Measurements from ENCODE around the gene WT1. TPM values are rescaled to one million over a fixed set of nuclear protein-coding genes. Genes with fewer than 3 reads are reported as not detected.

The WT1 gene
- total RNA-seq, 2 donors from 2014 or later: not detected

DNA sequence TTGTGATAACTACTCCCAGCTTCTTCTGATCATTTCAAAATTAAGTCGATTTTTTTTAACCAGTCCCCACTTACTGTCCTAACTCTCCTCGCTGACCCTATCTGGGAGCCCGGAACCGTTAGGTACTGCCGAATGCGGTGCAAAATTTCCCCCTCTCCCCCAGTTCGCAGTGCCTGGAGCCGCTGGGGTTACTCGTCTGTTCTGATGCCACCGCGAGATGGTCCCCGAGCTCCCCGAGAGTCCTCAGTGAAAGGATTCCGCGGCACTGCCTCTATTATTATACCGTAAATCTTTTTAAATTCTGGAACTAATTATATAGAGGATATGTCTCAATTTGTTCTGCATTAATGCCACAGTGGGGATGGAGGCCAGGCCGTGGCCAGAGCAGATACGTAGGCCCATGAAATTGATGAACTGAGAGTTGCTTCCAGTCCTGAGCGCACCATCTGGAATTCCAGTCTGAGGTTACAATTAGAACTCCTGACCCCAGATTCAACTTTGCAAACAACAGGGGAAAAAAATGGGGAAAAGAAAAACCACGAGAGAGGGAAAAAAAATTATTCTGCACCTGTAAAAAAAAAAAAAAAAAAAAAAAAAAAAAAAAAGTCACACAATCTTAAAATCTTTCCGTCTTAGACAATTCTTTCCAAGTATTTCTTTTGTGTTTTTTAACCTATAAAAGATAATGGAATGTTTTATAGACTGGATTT is 4.3 kb upstream of the WT1 start:
- no peak for DNase-seq
- ATAC-seq: no peak
- intact Hi-C loops (cut with DNase I, micrococcal nuclease): no loop called here

DNA sequence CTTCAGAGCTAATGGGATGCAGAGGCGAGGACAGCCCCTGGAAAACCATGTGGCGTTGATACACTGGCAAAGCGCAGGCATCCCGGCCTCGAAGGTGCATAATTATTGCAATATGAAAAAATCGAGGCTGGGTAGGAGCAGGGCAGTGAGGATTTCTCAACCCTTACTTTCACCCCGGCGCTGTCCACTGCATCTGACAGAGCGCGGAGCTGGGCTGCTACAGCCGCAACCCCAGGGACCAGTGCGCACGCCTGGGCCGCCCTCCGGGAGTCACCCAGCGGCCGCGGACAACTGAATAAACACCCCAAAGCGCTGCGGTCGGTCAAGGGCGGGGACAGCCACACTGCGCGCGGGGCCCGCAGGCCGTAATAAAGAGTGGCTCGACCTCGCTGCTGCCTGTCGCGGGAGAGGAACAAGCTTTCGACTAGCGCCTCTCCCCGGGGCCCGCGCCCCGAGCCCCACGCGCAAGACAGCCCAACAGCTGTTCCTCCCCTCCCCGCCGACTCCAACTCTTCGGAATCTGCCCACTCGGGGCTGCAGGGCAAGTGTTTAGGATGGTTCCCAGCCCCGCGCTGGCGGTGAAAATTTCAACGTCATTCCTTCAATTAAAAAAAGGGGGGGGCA is 3.6 kb upstream of the WT1 start:
- ATAC-seq (no peak), DNase-seq (no peak)
- intact Hi-C loops (cut with DNase I, micrococcal nuclease): no loop called here

DNA sequence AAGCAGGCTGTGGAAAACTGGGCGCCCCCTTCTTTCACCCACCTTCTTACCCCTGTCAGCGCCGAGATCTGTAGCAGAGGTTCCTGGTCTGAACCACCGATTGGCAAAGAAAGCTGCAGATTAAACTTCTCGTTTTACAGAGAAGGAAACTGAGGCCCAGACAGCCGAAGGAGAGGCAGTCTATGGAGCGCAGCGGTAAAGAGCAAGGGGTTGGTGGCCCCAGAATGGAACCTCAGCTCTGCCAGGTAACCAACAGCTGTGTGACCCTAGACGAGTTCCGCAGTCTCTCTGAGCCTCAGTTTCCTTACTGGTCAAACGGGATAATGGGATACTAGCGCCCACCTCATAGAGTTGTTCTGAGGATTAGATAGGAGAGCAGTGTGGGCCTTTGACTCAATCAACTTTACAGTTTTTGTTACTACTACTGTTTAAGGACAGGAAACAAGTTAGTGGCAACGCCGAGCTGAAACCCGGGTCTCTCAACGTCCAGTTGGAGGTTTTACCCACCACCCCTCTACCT is 3.1 kb upstream of the WT1 start:
- ATAC-seq: no peak
- no peak for DNase-seq
- intact Hi-C loops (cut with DNase I, micrococcal nuclease): no loop called here

DNA sequence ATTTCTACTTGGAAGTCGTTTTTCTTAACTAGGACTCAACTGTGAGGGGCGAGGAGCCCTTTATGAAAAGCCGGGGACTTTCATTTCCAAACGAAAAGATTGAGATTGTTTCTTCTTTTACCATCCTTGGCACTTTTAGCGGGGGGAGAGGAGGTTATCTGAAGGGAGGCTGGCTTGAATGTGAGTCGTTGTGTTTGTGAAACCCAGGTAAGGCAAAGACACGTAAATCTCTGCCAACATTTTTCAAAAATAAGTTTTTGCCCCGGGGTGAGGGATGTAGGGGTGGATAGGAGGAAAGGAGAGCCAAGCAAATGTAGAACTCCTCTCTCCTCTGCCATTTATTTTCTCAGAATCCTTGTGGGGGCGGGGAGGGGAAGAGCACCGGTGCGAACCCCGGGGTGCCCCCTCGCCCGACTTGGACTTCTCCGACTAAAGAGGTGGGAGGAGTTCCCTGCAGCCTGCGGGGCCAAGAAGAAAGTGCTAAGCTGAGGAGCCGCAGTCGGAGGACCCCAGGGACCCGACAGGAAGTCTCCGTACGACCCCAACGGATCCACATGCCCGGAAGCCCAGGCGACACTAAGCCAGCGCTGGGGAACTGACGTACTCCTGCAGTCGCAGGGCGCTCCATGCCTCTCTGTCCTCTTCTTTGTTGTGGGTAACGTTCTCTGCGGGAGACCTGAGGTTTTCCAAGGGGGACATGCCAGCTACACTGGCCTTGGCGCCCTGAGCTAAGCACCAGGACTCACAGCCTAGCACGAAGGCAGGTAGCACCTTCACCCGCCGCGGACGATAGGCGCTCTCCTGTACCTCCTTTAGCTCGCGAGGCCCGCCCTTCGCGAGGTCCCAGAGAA is 2.4 kb upstream of the WT1 start:
- DNase-seq: no peak
- intact Hi-C loops (cut with DNase I, micrococcal nuclease): no loop called here

DNA sequence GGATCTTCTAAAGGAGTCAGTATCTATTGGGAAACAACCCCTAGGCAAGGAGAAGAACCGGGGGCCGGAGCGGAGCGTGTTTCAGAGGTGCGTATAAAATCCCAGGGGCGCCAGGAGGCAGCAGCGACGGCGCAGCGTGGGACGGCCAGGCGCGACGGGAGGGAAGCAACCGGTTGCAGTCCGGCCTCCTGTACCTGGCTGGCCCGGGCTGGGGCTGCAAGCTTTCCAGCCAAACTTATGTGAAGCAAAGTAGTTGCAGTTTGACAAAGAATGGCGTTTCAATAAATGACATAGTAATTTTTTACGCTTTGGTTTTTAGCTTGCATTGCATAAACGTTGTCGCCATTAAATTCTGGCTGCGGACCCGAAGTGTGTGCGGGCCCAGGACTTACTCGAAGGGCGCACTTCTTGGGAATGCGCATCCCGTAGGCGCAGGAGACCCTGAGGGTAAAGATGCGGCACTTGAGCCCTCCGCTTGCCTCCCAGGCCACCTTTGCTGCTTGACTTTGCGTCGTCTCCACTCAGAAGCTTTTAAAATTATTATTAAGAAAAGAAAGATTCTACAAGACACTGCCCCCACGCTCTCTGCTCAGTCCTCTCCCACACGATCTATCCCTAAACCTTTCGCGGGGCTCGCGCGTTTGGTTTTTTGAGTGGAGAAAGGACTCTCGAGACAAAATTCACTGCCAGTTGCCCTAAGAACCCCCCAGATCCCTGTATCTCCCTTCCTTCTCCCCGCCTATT is 1.6 kb upstream of the WT1 start:
- no peak for ATAC-seq
- no peak for DNase-seq
- intact Hi-C loops (cut with DNase I, micrococcal nuclease): no loop called here

More for the DNA sequence above, 2.4 kb upstream of the WT1 start:
- ATAC-seq: no peak

DNA sequence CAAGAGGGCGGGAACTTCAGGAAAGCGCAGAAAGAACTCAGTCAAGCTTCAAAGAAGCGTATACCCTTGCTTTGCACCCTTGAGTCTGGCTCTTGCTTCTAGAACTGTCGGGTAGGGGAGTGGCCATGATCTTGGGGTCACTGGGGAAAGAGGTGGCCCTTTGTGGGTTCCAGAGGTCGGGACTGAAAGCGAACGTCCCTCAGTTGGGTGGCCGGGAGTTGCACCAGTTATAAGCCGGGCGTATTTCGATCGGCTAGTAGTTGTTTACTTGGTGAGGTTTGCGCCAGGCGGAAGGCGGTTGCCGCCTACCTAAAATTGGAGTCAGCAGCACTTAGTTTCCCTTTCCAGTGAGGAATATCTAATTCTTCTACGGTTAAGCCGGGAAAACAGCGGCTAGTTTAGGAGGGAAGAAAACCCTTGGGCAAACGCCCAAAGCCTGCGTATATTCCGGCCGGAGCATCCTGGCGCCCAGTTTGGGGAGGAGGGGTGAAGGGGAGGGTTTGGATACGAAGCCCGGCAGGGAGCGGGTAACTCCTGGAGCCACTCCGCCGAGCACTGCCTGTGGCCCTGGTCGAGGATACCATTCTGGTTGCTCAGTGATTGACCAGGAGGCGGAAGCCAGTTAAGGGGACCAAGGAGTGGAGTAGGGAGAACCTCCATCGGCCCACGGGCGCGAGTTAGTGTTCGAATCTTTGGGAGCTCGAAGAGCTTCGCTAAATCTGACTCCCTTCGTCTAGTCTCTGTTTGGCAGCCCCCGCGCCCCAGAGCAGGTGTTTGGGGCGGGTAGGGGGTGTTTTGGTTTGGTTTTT is 807 bp upstream of the WT1 start:
- ATAC-seq (no peak), DNase-seq (no peak)
- intact Hi-C loops (cut with DNase I, micrococcal nuclease): no loop called here

DNA sequence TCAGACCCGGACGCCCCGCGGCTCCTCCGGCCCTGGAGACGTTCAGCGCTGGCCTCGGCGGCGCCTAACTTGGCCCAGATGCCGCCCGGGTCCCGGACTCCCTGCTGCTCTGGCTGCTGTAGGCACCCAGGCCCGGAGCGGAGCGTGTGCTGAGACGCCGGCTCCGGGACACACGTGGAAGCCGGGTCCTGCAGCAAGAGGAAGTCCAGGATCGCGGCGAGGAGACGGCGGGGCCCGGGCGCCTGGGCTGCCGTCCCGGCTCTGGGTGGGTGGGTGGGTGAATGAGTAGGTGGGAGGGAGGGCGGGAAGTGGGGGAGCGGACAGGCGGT is 223 bp downstream of the WT1 start:
- DNase-seq (no peak), ATAC-seq (no peak)
- intact Hi-C loops (cut with DNase I, micrococcal nuclease): no loop called here

DNA sequence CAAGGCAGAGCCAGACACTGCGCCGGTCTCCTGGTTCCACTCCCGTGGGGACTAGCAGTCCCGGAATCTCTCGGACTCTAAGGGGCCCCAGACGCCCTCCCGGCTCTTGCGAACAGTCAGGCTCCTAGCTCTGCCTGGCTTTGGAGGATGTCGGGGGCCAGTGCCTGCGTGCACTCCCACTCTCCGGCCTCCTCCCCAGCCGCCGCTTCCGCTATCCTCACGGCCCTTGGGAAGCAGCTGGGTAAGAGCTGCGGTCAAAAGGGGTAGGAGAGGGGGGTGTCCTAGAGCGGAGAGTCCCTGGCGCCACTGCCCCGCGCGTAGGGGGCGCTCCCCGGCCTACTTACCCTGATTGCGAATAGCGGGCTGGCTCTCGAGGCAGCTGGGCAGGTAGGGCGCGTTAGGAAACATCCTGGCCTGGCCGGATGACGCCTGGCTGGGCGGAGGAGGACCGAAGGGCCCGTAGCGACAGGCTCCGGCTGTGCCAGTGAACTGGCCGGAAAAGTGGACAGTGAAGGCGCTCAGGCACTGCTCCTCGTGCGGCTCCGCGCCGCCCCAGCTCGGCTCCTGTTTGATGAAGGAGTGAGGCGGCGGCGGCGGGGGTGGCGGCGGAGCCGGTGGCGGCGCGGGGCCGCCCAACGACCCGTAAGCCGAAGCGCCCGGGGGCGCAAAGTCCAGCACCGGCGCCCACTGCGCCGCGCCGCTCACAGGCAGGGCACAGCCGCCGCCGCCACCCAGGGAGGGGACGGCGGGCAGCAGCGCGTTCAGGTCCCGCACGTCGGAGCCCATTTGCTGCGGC is 785 bp downstream of the WT1 start:
- peak; percentile 26 for ATAC-seq
- DNase-seq: no peak
- intact Hi-C loops (cut with DNase I, micrococcal nuclease): no loop called here

DNA sequence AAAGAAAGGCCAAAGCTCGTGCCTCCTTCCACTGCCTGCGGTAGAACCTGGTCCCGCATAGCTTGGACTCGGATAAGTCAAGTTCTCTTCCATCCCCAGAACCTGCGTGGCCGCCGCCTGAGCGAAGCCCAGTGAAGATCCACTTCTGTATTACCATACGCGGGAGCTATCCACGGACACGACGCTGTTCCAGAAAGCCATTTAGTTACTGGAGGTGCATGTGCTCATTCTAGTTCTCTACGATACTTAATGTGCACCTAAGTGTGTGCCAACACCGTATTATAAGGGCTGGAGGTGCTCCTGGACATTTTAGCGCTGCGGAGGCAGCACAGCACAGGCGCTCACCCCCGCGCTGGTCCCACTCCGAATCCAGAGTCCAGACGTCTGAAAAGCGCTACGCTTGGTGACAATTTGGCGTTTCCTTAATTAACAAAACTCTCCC is 1.4 kb downstream of the WT1 start:
- no peak for ATAC-seq
- DNase-seq: no peak
- intact Hi-C loops (cut with DNase I, micrococcal nuclease): no loop called here

DNA sequence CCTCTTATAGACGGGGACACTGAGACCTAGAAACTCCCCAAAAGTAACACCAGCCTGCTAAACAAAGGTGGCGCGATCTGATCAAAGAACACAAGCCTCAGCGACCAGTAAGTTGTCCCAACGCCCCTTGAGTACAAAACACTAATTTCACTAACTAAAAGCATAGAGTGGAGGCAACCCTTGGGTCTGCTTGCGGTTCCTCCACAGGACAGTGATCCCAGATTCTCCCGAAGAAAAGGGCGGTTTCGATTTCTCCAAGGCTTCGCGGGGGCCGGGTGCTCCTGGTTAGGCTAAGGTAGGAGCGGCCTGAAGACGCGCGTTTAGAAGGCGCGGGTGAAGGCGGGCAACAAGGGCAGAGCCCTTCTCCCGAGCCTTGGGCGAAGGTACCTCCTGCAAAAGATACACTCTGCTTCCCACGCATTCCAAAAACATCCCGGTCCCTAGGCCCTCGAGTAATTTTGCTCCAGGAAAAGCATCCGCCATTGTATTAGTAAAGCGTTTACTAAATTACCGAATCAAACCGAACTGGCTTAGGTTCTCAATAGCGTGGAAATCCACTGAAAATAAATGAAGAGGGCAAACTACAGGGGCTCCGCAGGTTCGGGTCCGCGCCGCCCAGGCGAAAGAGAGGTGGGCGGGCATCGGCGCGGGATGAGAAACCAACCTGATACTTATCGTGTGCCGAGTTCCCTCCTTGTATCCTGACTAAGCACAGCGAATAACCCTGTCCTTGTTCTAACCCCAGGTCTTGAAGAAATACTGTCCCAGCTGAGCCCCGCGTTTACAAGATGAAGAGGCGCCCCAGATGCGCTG is 2.0 kb downstream of the WT1 start:
- ATAC-seq (no peak), DNase-seq (no peak)
- intact Hi-C loops (cut with DNase I, micrococcal nuclease): no loop called here

DNA sequence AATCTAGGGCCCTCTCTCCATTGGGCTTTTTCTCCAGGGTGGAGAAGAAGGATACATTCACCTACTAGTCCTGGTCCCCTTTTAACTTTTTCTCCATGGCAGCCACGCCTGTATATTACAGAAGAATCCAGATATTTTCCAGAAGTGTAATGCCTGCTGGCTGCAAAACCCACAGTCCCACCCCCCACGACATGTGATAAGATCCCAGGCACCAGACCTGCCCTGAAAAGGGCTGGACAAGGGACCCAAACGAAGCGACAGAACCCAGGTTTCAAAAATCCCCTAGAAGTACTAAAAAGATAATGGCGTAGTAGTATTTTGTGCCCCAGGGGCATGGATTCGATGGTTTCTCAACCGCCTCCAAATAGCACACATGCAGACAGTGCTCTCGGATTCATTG is 2.8 kb downstream of the WT1 start:
- ATAC-seq: no peak

DNA sequence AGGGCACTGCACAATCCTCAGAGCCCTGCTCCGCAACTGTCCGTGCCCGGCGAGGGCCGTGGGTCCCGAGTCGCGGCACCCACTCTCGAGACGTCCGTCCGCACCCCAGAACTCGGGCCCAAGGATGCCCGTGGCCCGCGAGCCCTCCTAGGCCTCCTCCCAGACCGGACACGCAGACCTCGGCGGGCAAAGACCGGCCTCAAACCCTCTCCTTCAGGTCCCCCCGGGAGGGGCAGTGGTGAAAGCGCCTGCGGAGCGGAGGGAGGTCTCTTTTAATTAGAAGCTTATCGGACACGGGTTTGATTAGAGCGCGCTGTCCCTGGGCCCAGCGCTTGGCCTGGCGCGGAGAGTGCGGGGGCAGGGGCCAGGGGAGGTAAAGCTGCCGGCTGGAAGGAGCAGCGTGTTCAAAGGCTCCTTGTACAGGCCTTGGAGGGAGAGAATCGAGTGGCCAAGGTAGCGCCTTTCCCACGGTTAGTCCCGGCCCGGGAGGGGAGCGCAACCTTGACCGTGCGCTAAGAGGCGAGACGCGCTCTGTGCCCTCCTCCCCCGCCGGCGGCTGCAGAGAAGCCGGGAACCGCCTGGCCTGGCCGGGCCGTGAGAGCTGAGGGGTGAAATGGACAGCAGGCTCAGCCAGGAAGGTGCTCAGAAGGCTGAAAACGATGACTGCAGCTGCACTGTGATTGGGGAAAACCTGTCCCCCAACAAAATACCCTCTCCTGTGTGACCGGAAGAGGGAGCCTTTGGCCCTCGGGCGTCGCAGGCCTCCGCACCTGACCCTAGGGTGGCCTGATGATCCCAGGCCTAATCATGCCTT is 4.6 kb downstream of the WT1 start:
- DNase-seq (no peak), ATAC-seq (peak; percentile 59)
- intact Hi-C loops (cut with DNase I, micrococcal nuclease): no loop called here

More for the DNA sequence above, 2.8 kb downstream of the WT1 start:
- intact Hi-C loops (cut with DNase I, micrococcal nuclease): no loop called here
- DNase-seq: no peak

DNA sequence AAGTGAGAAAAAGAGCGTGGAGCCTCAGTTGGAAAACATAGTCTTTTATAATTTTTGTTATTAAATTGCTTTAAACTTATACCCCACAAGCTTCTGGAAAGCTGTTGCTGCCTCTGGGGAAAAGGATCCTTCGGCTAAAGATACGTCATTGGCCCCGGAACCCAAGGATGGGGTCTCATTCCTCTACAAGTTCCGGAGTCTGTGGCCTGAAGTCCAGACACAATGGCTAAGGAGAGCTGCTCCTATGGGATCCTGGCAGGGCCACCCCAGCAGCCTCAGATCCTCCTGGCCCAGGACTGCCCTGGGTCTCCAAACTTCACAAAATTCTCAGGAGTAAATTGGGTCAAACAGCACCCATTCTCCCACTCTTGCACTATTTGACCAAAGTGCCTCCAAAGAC is 5.9 kb downstream of the WT1 start:
- intact Hi-C loops (cut with DNase I, micrococcal nuclease): no loop called here
- no peak for ATAC-seq

DNA sequence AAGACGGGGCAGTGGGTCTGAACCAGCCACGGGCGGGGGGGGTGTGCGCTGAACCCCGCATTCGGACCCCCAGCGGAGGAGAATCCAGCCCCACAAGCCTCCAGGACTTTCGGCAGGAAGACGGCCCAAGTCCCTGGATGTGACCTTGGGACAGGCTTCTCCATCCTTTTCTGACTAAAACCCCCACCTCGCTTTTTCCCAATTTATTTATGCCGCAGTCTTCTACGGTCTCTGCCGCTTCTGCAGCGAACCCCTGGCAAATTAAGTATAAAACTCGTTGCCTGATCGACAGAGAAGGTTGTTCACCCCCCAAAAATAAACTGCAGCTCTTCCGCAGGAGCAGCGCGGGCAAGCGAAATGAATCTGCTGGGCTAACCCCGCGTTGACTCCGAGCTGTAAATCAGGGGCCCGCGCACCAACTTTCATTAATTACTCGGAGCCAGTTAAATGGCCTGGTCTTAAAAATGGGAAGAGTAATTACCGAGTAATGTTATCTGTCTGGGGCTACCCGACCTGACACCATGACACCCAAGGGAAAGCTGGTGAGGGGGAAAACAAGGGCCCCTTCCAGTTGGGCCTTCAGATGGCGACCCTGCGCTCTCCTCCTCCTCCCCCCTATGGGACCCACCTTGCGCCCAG is 6.6 kb downstream of the WT1 start:
- intact Hi-C loops (cut with DNase I, micrococcal nuclease): no loop called here
- ATAC-seq: no peak
- no peak for DNase-seq

More for the DNA sequence above, 5.9 kb downstream of the WT1 start:
- no peak for DNase-seq

DNA sequence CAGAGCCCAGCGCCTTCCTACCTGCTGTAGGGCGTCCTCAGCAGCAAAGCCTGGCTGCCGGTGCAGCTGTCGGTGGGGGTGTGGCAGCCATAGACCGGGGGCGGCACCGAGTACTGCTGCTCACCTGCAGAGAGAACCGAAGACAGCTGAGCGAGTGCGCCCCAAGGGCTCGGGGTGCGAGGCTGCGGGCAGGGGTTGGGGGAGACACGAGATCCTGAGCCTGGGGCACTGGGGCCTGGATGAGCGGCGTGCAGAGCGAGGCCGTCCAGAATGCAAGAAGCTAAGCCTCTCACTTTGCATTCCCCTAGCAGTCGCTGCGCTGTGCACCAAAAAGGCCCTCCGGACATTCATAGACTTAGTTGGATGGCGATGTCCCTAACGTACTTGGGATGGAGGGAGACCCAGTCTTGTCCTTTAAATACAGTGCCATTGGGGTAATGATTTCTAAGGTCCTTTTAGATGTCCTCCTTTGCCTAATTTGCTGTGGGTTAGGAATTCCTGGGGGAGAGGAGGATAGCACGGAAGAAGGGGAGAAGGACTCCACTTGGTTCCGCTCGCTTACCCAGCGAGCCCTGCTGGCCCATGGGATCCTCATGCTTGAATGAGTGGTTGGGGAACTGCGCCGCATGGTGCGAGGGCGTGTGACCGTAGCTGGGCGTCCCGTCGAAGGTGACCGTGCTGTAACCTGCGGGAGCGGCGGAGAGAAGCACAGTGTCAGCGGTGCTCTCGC is 7.2 kb downstream of the WT1 start:
- DNase-seq (no peak), ATAC-seq (no peak)
- intact Hi-C loops (cut with DNase I, micrococcal nuclease): no loop called here
